Ascending aorta (tissue), 2 donors: ENCODE measurements around the gene EMC10. TPM values are rescaled to one million over a fixed set of nuclear protein-coding genes. Genes with fewer than 3 reads are reported as not detected.

Experiments
- DNase-seq, 2 donors: peaks; one replicate each; pipeline ENCODE4 v3.0.0-alpha.2; 2019; ENCODE audit warnings: low spot score in 2 of 2
- H3K27ac ChIP-seq, 2 donors: fragments of 200-600 bp; sonication (generic); one replicate each; pipeline ENCODE4 v1.5.1; 2016 to 2017; ENCODE audit warnings: mild to moderate bottlenecking in 1 of 2
- H3K27me3 ChIP-seq: fragments of 200-600 bp; sonication (generic); one replicate; pipeline ENCODE4 v1.5.1; 2017
- H3K36me3 ChIP-seq, 2 donors: fragments of 200-600 bp; sonication (generic); one replicate each; pipeline ENCODE4 v1.5.1; 2016
- H3K4me1 ChIP-seq, 2 donors: fragments of 200-600 bp; sonication (generic); one replicate each; pipeline ENCODE4 v1.5.1; 2016 to 2017; ENCODE audit warnings: mild to moderate bottlenecking in 1 of 2
- H3K4me3 ChIP-seq, 2 donors: fragments of 200-600 bp; sonication (generic); one replicate each; pipeline ENCODE4 v1.5.1; 2016 to 2017; ENCODE audit warnings: mild to moderate bottlenecking in 1 of 2
- H3K9me3 ChIP-seq, 2 donors: fragments of 200-600 bp; sonication (generic); one replicate each; pipeline ENCODE4 v1.5.1; 2016
- intact Hi-C: fragments of 100-400 bp; cut with DNase I; formaldehyde crosslinking; loops from one replicate; pipeline ENCODE4 v1.15.1; 2023
- total RNA-seq: library from RNA; depleted of rRNA; stranded (reverse); fragments of >200 nt; gene quantifications from one replicate; pipeline ENCODE4 v1.1.0, GENCODE V29; 2016
- TF ChIP-seq, protein P1 (sequence below), 3 experiments: fragments of 200-600 bp in 2 of 3; fragments of 450-650 bp in 1 of 3; sonication (generic) in 2 of 3; IDR thresholded peaks; one replicate each; pipeline ENCODE4 v1.5.1; 2016 to 2019; ENCODE audit warnings: antibody characterized with exemption in 3 of 3, mild to moderate bottlenecking in 1 of 3, moderate library complexity in 1 of 3

EMC10 gene
- total RNA-seq, 1 donor from 2014 or later, result 87.9 TPM

DNA sequence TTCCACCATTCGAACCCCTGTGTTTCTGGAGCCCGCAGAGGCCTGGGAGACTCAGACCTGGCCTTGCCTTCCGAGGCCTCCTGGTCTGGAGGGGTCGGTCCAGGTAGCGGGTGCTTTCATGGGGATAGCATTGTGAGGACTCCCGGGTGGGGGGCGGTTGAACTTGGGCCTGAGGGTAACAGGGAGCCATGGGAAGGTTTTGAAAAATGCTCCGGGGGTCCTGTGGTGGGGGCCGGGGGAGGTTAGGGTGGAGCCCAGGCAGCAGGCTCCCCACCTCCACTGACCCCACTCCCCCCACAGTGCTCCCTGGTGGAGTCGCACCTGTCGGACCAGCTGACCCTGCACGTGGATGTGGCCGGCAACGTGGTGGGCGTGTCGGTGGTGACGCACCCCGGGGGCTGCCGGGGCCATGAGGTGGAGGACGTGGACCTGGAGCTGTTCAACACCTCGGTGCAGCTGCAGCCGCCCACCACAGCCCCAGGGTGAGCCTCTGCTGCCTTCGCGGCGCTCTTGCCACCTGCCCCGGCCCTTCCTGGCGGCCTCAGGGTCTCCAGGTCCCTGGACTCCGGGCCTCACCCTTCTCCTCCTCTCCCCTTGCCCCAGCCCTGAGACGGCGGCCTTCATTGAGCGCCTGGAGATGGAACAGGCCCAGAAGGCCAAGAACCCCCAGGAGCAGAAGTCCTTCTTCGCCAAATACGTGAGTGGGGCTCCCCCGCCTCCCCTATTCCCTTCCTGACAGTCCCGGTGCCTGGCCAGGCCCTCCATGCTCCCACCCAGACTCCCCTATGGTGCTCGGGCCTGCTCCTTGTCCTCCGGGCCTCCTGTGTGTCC lies 4.2 kb downstream of the EMC10 start:
- Histone ChIP-seq H3K4me3 (no peak overlapping the region), H3K27me3 (no peaks in the 10 kb centered on the region), H3K4me1 (peaks cover 8 to 12% of the 10 kb centered on the region in 2 donors), H3K9me3 (no peaks in the 10 kb centered on the region), H3K36me3 (peaks cover 39 to 47% of the 10 kb centered on the region in 2 donors), H3K27ac (no peak overlapping the region)
- TF ChIP-seq, protein P1, sequence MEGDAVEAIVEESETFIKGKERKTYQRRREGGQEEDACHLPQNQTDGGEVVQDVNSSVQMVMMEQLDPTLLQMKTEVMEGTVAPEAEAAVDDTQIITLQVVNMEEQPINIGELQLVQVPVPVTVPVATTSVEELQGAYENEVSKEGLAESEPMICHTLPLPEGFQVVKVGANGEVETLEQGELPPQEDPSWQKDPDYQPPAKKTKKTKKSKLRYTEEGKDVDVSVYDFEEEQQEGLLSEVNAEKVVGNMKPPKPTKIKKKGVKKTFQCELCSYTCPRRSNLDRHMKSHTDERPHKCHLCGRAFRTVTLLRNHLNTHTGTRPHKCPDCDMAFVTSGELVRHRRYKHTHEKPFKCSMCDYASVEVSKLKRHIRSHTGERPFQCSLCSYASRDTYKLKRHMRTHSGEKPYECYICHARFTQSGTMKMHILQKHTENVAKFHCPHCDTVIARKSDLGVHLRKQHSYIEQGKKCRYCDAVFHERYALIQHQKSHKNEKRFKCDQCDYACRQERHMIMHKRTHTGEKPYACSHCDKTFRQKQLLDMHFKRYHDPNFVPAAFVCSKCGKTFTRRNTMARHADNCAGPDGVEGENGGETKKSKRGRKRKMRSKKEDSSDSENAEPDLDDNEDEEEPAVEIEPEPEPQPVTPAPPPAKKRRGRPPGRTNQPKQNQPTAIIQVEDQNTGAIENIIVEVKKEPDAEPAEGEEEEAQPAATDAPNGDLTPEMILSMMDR (IDR thresholded peaks at IDR 0.05), result no peak
- intact Hi-C loops, result no loop called here
- DNase-seq, result no peak

DNA sequence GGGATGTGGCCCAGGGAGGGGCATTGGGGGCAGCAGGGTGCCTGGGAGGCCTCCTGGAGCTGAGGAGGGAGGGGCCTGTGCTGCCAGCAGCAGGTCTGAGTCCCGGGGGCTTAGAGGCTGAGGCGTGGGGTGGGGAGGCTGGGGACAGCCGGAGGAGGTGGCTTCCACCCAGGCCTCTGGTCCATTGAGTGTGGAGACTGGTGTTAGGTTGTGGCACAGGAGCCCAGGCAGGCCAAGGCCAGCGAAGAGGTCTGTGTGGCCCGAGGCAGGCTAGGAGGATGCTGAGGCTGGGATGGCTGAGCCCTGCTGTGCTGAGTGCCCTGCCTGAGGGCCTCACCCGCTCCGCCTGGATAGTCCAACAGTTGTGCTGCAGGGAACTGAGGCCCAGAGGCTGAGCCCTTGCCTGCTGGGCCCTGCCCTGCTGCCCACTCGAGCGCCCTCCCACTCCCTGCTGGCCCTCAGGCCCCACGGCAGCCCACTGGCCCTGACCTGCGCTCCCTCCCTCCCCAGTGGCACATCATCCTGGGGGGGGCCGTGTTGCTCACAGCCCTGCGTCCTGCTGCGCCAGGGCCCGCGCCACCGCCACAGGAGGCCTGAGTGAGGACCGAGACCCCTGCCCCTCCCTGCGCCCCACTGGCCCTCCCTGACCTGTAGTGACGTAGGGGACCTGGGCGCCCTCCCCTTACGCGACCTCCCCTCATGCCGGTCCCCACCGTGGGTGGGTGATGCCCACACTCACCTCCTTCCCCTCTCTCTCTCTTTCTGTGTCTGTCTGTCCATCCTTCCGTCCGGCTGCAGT lies 5.2 kb downstream of the EMC10 start:
- H3K9me3 ChIP-seq, result no peaks in the 10 kb centered on the region
- intact Hi-C loops, result no loop called here
- peaks cover 8 to 12% of the 10 kb centered on the region in 2 donors for H3K4me1 ChIP-seq
- H3K27me3 ChIP-seq, result no peaks in the 10 kb centered on the region
- DNase-seq, result no peak
- no peak overlapping the region for H3K4me3 ChIP-seq
- peaks cover 39 to 47% of the 10 kb centered on the region in 2 donors for H3K36me3 ChIP-seq
- no peak overlapping the region for H3K27ac ChIP-seq
- TF ChIP-seq, protein P1 (IDR thresholded peaks at IDR 0.05), result no peak

DNA sequence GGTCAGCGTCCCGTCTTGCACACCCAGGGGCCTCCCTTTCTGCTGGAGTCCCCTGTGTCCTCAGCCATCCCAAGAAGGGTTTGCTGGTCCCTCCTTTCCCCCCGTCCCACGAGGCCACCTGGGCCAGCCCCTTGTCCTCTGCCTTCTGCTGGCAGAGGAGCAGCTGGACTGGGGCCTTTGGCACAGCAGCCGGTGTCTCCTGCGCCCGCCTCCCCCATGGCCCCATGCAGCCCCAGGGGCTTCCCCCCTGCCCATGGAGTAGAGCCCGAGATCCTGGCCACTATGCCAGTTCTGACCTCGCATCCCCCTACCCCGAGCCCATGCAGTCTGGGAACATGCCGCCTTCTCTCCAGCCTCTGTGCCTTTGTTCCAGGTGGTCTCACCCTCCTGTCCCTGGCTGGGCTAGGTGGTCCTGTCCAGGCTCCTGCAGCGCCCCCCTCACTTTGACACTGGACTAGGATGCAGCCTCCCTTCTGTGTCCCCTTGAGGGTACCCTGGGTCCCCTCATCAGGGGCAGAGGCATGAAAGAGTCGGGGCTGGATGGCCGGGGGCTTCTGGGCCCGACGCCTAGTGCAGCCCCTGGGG lies 6.1 kb downstream of the EMC10 start:
- no peak for DNase-seq
- Histone ChIP-seq H3K9me3 (no peaks in the 10 kb centered on the region), H3K27me3 (no peaks in the 10 kb centered on the region), H3K4me1 (peaks cover 1 to 6% of the 10 kb centered on the region in 2 donors), H3K27ac (no peak overlapping the region), H3K36me3 (peaks cover 39 to 47% of the 10 kb centered on the region in 2 donors), H3K4me3 (no peak overlapping the region)
- TF ChIP-seq, protein P1 (IDR thresholded peaks at IDR 0.05), result no peak
- intact Hi-C loops, result no loop called here

DNA sequence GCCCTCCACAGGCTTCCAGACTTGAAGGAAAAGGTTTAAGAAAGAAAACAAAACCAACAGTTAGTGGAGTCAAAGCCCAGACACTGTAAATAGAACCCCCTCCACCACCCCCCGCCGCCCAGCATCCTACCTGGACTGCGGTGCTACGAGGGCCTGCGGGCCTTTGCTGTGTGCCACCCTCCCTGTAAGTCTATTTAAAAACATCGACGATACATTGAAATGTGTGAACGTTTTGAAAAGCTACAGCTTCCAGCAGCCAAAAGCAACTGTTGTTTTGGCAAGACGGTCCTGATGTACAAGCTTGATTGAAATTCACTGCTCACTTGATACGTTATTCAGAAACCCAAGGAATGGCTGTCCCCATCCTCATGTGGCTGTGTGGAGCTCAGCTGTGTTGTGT lies 6.6 kb downstream of the EMC10 start:
- TF ChIP-seq, protein P1 (IDR thresholded peaks at IDR 0.05), result no peak
- Histone ChIP-seq H3K36me3 (peaks cover 39 to 47% of the 10 kb centered on the region in 2 donors), H3K9me3 (no peaks in the 10 kb centered on the region), H3K27ac (no peak overlapping the region), H3K4me1 (peaks cover 0 to under 1% of the 10 kb centered on the region in 2 donors), H3K4me3 (no peak overlapping the region), H3K27me3 (no peaks in the 10 kb centered on the region)
- intact Hi-C loops, result no loop called here
- no peak for DNase-seq

DNA sequence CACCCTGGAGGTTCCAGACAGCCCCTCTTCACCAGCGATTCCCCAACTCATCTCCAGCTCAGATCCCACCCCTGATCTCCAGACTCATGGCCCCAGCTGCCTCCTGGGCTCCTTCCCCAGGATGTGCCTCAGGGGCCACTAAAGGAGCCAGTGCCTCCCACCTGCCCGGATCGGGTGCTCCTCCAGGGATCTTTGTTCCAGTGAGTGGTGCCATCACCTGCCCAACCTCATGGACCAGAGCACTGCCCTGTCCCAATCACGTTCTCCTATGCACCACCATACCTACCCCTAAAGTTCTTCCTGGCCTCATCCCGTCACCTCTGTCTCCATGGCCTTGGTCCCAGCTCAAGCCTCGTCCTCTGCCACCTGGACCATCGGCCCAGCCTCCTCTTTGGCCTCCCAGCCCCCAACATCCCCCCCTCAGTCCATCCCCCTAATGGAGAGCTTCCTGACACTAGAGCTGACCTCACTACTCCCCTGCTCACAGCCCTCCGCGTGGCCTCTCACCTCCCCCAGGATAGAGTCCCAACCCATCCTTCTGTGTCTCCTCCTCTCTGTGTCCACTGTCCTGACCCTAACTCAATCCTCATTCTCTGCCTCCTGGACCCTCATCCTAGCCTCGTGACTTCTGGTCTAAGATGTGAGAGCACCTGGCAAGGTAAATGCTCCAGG lies 9.1 kb downstream of the EMC10 start:
- Histone ChIP-seq H3K9me3 (no peaks in the 10 kb centered on the region), H3K27ac (no peak overlapping the region), H3K4me3 (no peak overlapping the region), H3K36me3 (peaks cover 26 to 32% of the 10 kb centered on the region in 2 donors), H3K27me3 (no peaks in the 10 kb centered on the region), H3K4me1 (no peaks in the 10 kb centered on the region)
- no peak for DNase-seq
- TF ChIP-seq, protein P1 (IDR thresholded peaks at IDR 0.05), result no peak
- intact Hi-C loops, result no loop called here
